Measurements from ENCODE around the gene COL4A2.

COL4A2 gene

DNA sequence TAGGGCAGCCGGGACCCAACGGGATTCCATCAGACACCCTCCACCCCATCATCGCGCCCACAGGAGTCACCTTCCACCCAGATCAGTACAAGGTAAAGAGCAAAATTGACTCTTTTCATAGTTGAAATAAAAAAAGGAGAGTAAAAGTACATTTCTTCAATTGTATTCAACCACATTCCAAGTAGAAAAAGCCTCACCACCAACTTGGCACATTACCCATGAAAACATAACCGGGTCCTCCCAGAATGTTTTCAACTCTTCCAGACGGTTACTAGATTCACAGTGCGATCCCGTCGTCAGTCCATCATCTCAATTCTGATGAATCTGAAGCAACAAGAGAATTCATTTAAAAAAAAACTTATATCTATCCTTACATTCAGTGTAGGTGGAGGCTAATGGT, 129.2 kb downstream of the COL4A2 start:
- no peak overlapping the region for H3K4me2 ChIP-seq (ENCODE audit: low read length)

DNA sequence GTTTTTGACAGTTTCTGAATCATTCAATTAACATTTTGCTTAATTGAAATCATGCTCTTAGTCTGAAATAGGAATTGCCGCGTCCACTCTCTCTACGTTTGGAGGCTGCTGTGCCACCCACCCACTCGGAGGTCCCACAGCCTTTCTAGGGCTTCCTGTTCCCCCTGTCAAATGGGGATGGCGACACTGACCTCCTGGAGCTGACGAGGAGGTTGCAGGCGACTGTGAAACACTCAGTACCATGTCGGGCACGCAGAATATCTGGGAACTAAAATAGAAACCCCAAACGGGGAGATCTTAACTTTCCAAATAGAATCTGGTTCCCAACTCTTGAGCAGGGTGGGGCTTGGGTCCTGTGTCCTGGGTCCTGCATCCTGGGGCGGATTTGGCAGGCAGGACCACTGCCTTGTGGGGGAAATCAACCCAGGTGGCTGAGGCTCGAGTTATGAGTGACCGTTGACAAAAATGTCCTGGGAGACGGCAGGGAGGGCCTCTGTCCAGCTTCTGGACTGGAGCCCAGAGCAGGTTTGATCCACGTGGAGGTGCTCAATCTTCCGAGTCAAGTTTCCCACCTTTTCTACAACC, 129.8 kb downstream of the COL4A2 start:
- H3K79me2 ChIP-seq (ENCODE audit: insufficient read depth, low read length): no peaks in the 10 kb centered on the region

More for the DNA sequence above, 129.2 kb downstream of the COL4A2 start:
- Histone ChIP-seq H3K4me1 (ENCODE audit: insufficient read depth, low read length, severe bottlenecking) (no peaks in the 10 kb centered on the region), H3K9me2 (ENCODE audit: low read depth, low read length) (no peaks in the 10 kb centered on the region), H3K9me3 (ENCODE audit: low read length) (no peaks in the 10 kb centered on the region), H2AFZ (ENCODE audit: low read length) (no peak overlapping the region), H3F3A (ENCODE audit: insufficient read depth, low read length) (no peaks in the 10 kb centered on the region), H3K27ac (ENCODE audit: low read depth, low read length, poor library complexity, severe bottlenecking) (no peak overlapping the region), H3K4me3 (ENCODE audit: low read depth, low read length, poor library complexity, severe bottlenecking) (no peak overlapping the region), H3K27me3 (ENCODE audit: insufficient read depth, low read length) (peaks cover 12% of the 10 kb centered on the region; the same call in 1 of the 2 replicates), H3K36me3 (ENCODE audit: insufficient read depth, low read length) (no peaks in the 10 kb centered on the region), H4K20me1 (ENCODE audit: insufficient read depth, low read length) (no peaks in the 10 kb centered on the region), H3K79me2 (ENCODE audit: insufficient read depth, low read length) (no peaks in the 10 kb centered on the region), H3K9ac (ENCODE audit: low read length) (no peak overlapping the region)
- TF ChIP-seq, protein P1, sequence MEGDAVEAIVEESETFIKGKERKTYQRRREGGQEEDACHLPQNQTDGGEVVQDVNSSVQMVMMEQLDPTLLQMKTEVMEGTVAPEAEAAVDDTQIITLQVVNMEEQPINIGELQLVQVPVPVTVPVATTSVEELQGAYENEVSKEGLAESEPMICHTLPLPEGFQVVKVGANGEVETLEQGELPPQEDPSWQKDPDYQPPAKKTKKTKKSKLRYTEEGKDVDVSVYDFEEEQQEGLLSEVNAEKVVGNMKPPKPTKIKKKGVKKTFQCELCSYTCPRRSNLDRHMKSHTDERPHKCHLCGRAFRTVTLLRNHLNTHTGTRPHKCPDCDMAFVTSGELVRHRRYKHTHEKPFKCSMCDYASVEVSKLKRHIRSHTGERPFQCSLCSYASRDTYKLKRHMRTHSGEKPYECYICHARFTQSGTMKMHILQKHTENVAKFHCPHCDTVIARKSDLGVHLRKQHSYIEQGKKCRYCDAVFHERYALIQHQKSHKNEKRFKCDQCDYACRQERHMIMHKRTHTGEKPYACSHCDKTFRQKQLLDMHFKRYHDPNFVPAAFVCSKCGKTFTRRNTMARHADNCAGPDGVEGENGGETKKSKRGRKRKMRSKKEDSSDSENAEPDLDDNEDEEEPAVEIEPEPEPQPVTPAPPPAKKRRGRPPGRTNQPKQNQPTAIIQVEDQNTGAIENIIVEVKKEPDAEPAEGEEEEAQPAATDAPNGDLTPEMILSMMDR (IDR thresholded peaks at IDR 0.05; ENCODE audit: low read length): no peak
- no peak for TF ChIP-seq EZH2 (IDR thresholded peaks at IDR 0.05; ENCODE audit: borderline replicate concordance, low read length)

GRCh38 chr13:110438211-110438610, 131.1 kb downstream of the COL4A2 start:
- Histone ChIP-seq H3K36me3 (ENCODE audit: insufficient read depth, low read length) (no peaks in the 10 kb centered on the region), H3K9me2 (ENCODE audit: low read depth, low read length) (no peaks in the 10 kb centered on the region), H3K9me3 (ENCODE audit: low read length) (no peaks in the 10 kb centered on the region), H3K4me2 (ENCODE audit: low read length) (no peak overlapping the region), H3K79me2 (ENCODE audit: insufficient read depth, low read length) (no peaks in the 10 kb centered on the region), H3K27ac (ENCODE audit: low read depth, low read length, poor library complexity, severe bottlenecking) (no peak overlapping the region), H2AFZ (ENCODE audit: low read length) (no peak overlapping the region), H3K9ac (ENCODE audit: low read length) (no peak overlapping the region), H3F3A (ENCODE audit: insufficient read depth, low read length) (no peaks in the 10 kb centered on the region), H3K4me1 (ENCODE audit: insufficient read depth, low read length, severe bottlenecking) (no peaks in the 10 kb centered on the region), H4K20me1 (ENCODE audit: insufficient read depth, low read length) (no peaks in the 10 kb centered on the region), H3K4me3 (ENCODE audit: low read depth, low read length, poor library complexity, severe bottlenecking) (no peak overlapping the region), H3K27me3 (ENCODE audit: insufficient read depth, low read length) (peaks cover 7% of the 10 kb centered on the region; the same call in 1 of the 2 replicates)
- TF ChIP-seq, protein P1 (IDR thresholded peaks at IDR 0.05; ENCODE audit: low read length): no peak
- no peak for TF ChIP-seq EZH2 (IDR thresholded peaks at IDR 0.05; ENCODE audit: borderline replicate concordance, low read length)

More for the DNA sequence above, 129.8 kb downstream of the COL4A2 start:
- H3K27me3 ChIP-seq (ENCODE audit: insufficient read depth, low read length): peaks cover 12% of the 10 kb centered on the region; the same call in 1 of the 2 replicates
- H3K9me3 ChIP-seq (ENCODE audit: low read length): no peaks in the 10 kb centered on the region
- no peak overlapping the region for H3K27ac ChIP-seq (ENCODE audit: low read depth, low read length, poor library complexity, severe bottlenecking)
- no peak overlapping the region for H2AFZ ChIP-seq (ENCODE audit: low read length)
- TF ChIP-seq EZH2 (IDR thresholded peaks at IDR 0.05; ENCODE audit: borderline replicate concordance, low read length): no peak
- TF ChIP-seq, protein P1 (IDR thresholded peaks at IDR 0.05; ENCODE audit: low read length): no peak
- no peaks in the 10 kb centered on the region for H3K9me2 ChIP-seq (ENCODE audit: low read depth, low read length)
- no peak overlapping the region for H3K9ac ChIP-seq (ENCODE audit: low read length)
- H3F3A ChIP-seq (ENCODE audit: insufficient read depth, low read length): no peaks in the 10 kb centered on the region
- H3K4me2 ChIP-seq (ENCODE audit: low read length): no peak overlapping the region
- H3K36me3 ChIP-seq (ENCODE audit: insufficient read depth, low read length): no peaks in the 10 kb centered on the region
- H3K4me1 ChIP-seq (ENCODE audit: insufficient read depth, low read length, severe bottlenecking): no peaks in the 10 kb centered on the region
- no peak overlapping the region for H3K4me3 ChIP-seq (ENCODE audit: low read depth, low read length, poor library complexity, severe bottlenecking)
- no peaks in the 10 kb centered on the region for H4K20me1 ChIP-seq (ENCODE audit: insufficient read depth, low read length)
